Daoy (cell line): ENCODE results near the gene GNAI3. TPM values are rescaled to one million over a fixed set of nuclear protein-coding genes. Genes with fewer than 3 reads are reported as not detected.
"Not testable (repeated sequence)": the region's sequence is repeated elsewhere in the genome, so short reads cannot be mapped to it uniquely, and the experiment has no call there.

Experiments
- DNase-seq: peaks from one replicate; pipeline ENCODE4 v3.0.0-alpha.2; 2015; ENCODE audit warnings: low read depth
- total RNA-seq: library from RNA; depleted of rRNA; stranded (reverse); fragments of >200 nt; shearing (Covaris generic); gene quantifications from 2 replicates; pipeline ENCODE4 v1.2.3, GENCODE V29; 2014; rRNA removed

The GNAI3 gene
- total RNA-seq, 1 experiment from 2014 or later = 24.1 TPM

DNA sequence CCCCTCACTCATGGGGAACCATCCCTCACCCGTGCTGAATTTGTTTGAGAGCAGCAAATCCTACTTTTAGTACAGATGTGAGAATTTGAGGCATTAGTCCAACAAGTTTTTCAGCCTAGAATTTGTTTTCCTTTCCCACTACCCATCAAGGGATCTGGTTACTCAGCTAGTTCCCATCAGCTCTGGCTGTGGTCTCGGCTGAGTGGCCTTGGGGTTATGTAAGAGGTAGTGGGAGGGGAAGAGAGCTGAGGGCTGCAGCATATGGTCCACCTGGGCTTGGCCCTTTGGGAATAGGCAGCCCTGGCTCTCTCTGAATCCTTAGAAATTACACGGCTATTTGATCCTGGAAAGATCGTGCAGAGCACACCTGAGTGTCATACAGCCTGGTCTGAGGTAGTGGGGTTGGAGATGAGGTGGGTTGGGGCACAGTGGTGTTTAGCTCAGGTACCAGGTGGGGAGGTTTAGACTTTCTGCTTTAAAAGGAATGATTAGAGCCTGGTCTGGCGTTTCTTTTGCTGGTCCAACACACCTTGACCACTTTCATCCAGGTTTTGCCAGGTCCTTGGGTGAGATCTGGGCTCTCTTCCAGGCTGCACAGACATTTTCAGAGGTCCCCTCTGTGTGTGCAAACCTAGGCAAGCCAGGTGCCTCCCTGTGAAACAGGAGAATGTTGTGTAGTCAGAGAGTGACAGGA is 111.7 kb downstream of the GNAI3 start:
- no peak for DNase-seq

DNA sequence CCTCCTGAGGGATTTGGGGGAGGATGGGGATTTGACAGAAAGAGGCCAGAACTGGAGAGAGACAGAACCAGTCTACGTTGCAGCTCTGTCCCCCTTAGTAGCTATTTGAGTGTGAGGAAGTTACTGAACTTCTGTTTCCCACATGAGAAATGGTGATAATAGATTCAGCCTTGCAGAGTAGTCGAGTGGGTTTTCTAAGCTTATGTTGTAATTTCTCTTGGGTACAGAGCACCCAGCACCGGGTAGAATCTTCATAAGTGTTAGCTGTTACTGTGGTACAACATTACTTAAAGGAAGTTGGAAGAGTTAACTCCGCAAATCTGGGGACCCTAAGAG is 112.2 kb downstream of the GNAI3 start:
- not testable (repeated sequence) for DNase-seq

DNA sequence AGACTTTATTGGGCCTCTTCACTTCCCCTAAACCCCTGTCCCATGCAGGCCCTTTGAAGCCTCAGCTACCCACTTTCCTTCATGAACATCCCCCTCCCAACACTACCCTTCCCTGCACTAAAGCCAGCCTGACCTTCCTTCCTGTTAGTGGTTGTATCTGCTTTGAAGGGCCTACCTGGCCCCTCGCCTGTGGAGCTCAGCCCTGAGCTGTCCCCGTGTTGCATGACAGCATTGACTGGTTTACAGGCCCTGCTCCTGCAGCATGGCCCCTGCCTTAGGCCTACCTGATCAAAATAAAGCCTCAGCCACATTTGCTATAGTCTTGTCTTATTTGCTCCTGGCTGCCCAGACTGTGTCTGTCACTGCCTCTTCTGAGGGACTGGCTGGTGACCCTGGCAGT is 113.0 kb downstream of the GNAI3 start:
- no peak for DNase-seq

DNA sequence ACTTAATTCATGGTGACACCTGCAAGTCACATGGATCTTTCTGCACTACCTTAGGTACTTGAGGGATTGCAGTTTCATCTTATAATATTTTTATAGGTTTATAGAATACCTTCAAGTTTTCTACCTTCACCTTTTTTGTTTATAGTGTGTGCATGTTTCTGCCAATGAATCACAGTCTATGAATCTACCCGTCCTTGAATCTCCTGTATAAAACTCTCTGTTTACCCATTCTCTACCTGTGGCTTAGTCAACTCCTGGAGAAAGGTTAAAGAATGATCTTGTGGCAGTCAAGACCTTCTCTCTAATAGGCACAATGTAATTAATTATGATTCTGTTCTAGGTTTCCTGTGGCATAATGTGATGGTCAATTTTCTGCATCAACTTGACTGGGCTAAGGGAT is 116.3 kb downstream of the GNAI3 start:
- DNase-seq = no peak

DNA sequence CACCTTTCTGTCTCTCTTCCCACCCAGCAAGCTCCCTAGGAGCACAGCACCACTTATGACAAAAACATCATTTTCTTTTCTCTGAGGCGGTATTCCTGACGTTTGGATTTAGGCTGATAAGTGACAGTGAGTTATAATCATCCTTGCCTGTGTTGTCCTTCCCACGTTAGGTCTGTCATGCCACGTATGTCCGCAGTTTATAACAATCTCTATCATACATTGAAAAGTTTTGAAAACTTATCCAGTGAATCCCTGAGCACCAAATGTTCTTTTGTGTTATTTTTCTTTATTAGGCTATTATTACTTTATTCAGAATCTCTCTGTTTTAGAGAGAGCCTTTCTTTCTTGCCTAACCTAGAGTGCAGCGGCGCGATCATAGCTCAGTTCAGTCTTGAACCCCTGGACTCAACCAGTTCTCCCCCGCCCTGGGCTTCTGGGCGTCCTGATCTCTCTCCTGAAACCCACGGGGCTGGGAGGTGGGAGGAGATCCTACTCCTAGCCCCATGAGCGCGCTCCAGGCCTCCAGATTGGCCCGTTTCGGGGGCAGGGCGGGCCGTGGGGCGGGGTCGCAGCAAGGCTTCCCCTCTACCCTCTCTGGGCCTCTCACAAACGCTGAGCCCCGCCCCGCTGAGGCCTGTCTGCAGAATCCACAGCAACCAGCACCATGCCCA is 119.2 kb downstream of the GNAI3 start, which contains the start of gene GSTM2:
GSTM2 (plus strand) TSS at position 606 of the 671 bp plus-strand sequence; CDS start at position 665, 59 bp downstream.
- DNase-seq = peak; percentile 95

Other genes starting within 250 kb of the GNAI3 start
- gene MYBPHL, start 241.6 kb upstream of the GNAI3 start, total RNA-seq = not detected in 2 replicates
- 14.1 and 16.3 TPM in 2 replicates for gene SORT1, start 150.7 kb upstream of the GNAI3 start, total RNA-seq
- 218 and 382 TPM in 2 replicates for gene PSMA5, start 122.2 kb upstream of the GNAI3 start, total RNA-seq
- 0.15 and 4.3 TPM in 2 replicates for gene SYPL2, start 82.1 kb upstream of the GNAI3 start, total RNA-seq
- 8.6 and 14.2 TPM in 2 replicates for gene ATXN7L2, start 64.7 kb upstream of the GNAI3 start, total RNA-seq
- gene CYB561D1, start 54.5 kb upstream of the GNAI3 start, total RNA-seq = 5.8 and 9.2 TPM in 2 replicates
- 3.2 and 3.7 TPM in 2 replicates for gene AMIGO1, start 38.9 kb upstream of the GNAI3 start, total RNA-seq
- gene GPR61, start 8.7 kb upstream of the GNAI3 start, total RNA-seq = not detected in 2 replicates
- gene GNAT2, start 71.0 kb downstream of the GNAI3 start, total RNA-seq = 0.11 and 4.8 TPM in 2 replicates
- 121 and 135 TPM in 2 replicates for gene AMPD2, start 71.2 kb downstream of the GNAI3 start, total RNA-seq
- gene GSTM4, start 107.5 kb downstream of the GNAI3 start, total RNA-seq = 34.9 and 42.0 TPM in 2 replicates
- 0.42 and 1.0 TPM in 2 replicates for gene GSTM2, start 119.4 kb downstream of the GNAI3 start, total RNA-seq
- 3.2 and 5.4 TPM in 2 replicates for gene GSTM1, start 139.2 kb downstream of the GNAI3 start, total RNA-seq
- gene GSTM5, start 163.6 kb downstream of the GNAI3 start, total RNA-seq = not detected in 2 replicates
- gene GSTM3, start 192.4 kb downstream of the GNAI3 start, total RNA-seq = 194 and 206 TPM in 2 replicates
- not detected in 2 replicates for gene EPS8L3, start 215.3 kb downstream of the GNAI3 start, total RNA-seq